Fibroblast of villous mesenchyme (primary cell): ENCODE data around the gene TCF21. TPM values are rescaled to one million over a fixed set of nuclear protein-coding genes. Genes with fewer than 3 reads are reported as not detected.
"Not testable (repeated sequence)": the region's sequence is repeated elsewhere in the genome, so short reads cannot be mapped to it uniquely, and the experiment has no call there.

Experiments
- DNase-seq: peaks from one replicate; pipeline ENCODE4 v3.0.0-alpha.2; 2010; ENCODE audit warnings: low read depth
- H3K4me3 ChIP-seq: 2 replicates; pipeline ENCODE4 v1.5.1; 2011; ENCODE audit warnings: low read depth, mild to moderate bottlenecking, low read length
- total RNA-seq: library from RNA; depleted of rRNA; stranded (reverse); fragments of >200 nt; gene quantifications from 2 replicates; pipeline ENCODE4 v1.2.3, GENCODE V29; 2012
- TF ChIP-seq, protein P1 (sequence below): IDR thresholded peaks from 2 replicates; pipeline ENCODE4 v1.5.1; 2012; ENCODE audit warnings: low read depth, mild to moderate bottlenecking, low read length; ENCODE audit not compliant: insufficient read depth

TCF21 gene
- total RNA-seq, 1 donor = under 0.01 TPM

DNA sequence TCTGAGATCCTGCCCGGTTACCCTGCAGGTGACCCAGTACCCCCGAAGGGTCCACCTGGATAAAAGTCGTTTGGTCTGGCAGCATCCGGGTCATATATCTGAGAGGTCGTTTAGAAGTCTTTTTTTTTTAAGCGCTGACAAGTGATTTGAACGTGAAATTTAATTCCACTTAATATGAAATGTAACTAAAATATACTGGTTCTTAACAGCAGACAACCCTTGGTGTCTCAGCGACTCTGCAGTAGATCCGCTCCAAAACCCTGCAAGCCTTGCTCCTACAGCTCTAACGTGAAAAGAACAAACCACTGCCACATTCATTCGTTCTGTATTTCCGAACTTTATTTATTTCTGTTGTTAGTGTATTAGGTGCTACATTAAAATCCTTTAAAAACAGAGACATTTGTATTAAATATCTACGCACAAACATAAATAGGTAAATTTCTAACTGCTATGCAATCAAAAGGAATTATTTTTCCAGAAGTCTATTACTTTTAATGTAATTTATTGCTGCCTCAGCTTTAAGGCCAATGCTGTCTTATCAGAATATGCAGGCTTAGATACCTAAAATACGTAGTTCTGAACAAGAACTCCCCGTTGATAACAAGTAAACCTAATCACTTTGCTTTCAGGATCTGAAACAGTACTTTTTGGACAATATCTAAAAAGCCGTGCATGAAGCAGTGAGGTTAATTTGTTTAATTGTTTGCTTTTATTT lies 33.5 kb upstream of the TCF21 start:
- no peak for DNase-seq
- TF ChIP-seq, protein P1, sequence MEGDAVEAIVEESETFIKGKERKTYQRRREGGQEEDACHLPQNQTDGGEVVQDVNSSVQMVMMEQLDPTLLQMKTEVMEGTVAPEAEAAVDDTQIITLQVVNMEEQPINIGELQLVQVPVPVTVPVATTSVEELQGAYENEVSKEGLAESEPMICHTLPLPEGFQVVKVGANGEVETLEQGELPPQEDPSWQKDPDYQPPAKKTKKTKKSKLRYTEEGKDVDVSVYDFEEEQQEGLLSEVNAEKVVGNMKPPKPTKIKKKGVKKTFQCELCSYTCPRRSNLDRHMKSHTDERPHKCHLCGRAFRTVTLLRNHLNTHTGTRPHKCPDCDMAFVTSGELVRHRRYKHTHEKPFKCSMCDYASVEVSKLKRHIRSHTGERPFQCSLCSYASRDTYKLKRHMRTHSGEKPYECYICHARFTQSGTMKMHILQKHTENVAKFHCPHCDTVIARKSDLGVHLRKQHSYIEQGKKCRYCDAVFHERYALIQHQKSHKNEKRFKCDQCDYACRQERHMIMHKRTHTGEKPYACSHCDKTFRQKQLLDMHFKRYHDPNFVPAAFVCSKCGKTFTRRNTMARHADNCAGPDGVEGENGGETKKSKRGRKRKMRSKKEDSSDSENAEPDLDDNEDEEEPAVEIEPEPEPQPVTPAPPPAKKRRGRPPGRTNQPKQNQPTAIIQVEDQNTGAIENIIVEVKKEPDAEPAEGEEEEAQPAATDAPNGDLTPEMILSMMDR = no peak
- no peak overlapping the region for H3K4me3 ChIP-seq

DNA sequence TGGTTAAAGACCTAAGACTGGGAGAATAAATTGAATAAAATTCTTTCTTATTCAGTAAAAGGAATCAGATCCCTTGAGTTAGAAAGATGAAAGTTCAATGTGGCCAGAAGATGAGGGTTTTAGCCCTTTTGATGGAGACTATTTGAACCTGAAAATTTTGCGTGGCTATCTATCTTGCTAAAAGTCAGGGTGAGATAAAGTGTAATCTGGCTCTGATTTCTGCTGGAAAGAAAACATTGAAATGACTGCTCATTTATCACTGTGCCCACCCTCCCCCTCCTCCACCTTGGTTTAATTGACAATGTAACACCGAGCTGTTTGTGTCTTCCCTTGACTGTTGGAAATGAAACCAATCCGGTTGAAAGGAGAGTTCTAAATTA lies 32.9 kb upstream of the TCF21 start:
- DNase-seq = no peak
- H3K4me3 ChIP-seq = no peak overlapping the region
- TF ChIP-seq, protein P1 = no peak

DNA sequence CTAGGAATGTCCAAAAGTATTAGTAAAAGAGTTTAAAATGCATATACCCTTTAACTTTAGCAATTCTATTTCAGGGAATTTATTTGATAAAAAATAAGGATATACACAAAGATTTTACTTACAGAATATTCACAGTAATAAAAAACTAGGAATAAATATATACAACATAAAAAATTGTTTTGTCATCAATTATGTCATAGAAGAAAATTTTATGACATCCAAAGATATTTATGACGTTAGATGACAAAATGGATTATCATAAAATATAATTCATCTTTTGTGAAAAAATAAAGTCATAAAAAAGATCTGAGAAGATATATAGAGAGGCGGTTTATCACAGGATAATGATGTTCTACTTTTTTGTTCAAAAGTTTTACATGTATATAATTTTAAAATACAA lies 32.0 kb upstream of the TCF21 start:
- no peak overlapping the region for H3K4me3 ChIP-seq
- TF ChIP-seq, protein P1 = no peak
- DNase-seq = no peak

DNA sequence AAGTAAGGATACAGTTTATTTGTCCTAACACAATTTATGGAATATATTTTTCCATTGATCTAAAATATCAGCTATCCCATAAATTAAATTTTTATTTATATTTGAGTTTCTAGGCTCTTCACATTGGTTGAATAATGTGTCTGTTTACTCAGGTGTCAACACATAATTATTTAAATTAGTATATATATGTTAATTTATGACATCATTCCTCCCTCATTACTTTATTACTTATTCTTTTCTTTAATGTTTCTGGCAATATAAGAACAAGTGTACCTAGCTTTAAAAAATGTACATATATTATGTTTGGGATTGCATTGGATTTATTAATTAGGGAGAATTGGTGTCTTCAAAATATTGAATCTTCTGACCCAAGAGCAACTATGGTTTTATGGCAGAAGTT lies 31.2 kb upstream of the TCF21 start:
- DNase-seq = no peak
- TF ChIP-seq, protein P1 = no peak
- no peak overlapping the region for H3K4me3 ChIP-seq

DNA sequence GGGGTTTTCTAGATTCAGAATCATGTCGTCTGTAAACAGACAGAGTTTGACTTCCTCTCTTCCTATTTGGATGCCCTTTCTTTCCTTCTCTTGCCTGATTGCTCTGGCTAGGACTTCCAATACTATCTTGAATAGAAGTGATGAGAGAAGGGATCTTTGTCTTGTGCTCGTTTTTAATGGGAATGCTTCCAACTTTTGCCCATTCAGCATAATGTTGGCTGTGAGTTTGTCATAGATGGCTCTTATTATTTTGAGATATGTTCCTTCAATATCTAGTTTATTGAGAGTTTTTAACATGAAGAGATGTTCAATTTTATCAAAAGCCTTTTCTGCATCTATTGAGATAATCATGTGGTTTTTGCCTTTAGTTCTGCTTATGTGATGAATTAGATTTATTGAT lies 27.6 kb upstream of the TCF21 start:
- DNase-seq, H3K4me3 ChIP-seq: not testable (repeated sequence)

DNA sequence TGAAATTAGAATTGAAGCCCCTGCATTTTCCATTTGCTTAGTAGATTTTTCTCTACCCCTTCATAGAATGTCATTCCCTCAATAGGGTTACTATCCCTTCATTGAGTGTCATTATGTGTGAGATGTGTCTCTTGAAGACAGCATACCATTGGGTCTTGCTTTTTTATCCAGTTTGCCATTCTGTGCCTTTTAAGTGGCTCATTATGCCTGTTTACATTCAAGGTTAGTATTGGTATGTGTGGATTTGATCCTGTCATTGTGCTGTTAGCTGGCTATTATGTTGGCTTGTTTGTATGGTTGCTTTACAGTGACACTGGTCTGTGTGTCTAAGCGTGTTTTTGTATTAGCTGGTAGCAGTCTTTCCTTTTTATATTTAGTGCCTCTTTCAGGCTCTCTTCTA lies 25.7 kb upstream of the TCF21 start:
- no peak overlapping the region for H3K4me3 ChIP-seq
- TF ChIP-seq, protein P1 = no peak
- DNase-seq = no peak

DNA sequence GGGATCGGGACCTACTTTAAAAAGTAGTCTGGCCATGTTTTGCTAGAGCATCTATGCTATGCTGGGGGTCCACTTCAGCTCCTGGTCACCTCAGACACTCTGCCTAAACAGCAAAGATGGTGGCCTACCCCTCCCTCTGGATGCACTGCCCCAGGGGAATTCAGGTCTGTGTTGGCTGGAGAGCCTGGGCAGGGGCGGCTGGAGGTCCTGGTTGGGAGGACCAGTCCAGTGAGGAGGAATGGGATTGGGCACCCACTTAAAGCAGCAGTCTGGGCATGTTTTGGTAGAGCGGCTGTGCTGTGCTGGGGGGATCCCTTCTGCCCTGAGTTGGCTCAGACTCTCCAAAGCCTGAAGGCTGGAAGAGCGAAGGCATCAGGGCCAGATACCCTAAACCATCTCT lies 23.2 kb upstream of the TCF21 start:
- TF ChIP-seq, protein P1 = no peak
- DNase-seq = no peak
- no peak overlapping the region for H3K4me3 ChIP-seq
